Measurements from ENCODE around the gene ROBO1.

ROBO1 gene

GRCh38 chr3:79009861-79010260 lies 757.9 kb downstream of the ROBO1 start:
- DNase-seq (ENCODE audit: low read depth) = no peak
- H3K4me3 ChIP-seq (ENCODE audit: control insufficient read depth, low read depth, low read length) = no peak overlapping the region
- TF ChIP-seq, protein P1, sequence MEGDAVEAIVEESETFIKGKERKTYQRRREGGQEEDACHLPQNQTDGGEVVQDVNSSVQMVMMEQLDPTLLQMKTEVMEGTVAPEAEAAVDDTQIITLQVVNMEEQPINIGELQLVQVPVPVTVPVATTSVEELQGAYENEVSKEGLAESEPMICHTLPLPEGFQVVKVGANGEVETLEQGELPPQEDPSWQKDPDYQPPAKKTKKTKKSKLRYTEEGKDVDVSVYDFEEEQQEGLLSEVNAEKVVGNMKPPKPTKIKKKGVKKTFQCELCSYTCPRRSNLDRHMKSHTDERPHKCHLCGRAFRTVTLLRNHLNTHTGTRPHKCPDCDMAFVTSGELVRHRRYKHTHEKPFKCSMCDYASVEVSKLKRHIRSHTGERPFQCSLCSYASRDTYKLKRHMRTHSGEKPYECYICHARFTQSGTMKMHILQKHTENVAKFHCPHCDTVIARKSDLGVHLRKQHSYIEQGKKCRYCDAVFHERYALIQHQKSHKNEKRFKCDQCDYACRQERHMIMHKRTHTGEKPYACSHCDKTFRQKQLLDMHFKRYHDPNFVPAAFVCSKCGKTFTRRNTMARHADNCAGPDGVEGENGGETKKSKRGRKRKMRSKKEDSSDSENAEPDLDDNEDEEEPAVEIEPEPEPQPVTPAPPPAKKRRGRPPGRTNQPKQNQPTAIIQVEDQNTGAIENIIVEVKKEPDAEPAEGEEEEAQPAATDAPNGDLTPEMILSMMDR (conservative IDR thresholded peaks at IDR 0.05; ENCODE audit: control insufficient read depth, insufficient read depth, low read depth, low read length) = no peak

DNA sequence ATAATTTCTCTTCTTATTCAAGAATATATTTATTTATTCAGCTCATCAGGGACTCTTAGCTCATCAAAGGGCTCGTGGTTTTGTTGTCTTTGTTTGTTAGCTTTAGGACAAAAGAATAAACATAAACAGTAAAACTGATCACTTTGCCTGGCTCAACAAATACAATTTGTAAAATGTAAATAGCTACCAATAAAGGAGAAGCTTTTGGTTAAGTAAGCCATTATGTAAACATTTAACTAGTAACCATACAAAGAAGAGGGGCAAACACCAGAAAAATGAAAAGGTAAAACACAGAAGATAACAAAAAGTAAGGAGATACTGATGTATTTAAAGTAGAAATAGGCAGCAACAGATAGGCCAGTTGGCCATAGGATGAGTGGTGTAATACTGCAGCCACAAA lies 761.7 kb downstream of the ROBO1 start:
- TF ChIP-seq, protein P1 (conservative IDR thresholded peaks at IDR 0.05; ENCODE audit: control insufficient read depth, insufficient read depth, low read depth, low read length) = no peak
- no peak overlapping the region for H3K4me3 ChIP-seq (ENCODE audit: control insufficient read depth, low read depth, low read length)
- no peak for DNase-seq (ENCODE audit: low read depth)

GRCh38 chr3:79005084-79005483 lies 762.7 kb downstream of the ROBO1 start:
- DNase-seq (ENCODE audit: low read depth) = peak; percentile 86
- TF ChIP-seq, protein P1 (conservative IDR thresholded peaks at IDR 0.05; ENCODE audit: control insufficient read depth, insufficient read depth, low read depth, low read length) = no peak

GRCh38 chr3:79003994-79004393 lies 763.8 kb downstream of the ROBO1 start:
- TF ChIP-seq, protein P1 (conservative IDR thresholded peaks at IDR 0.05; ENCODE audit: control insufficient read depth, insufficient read depth, low read depth, low read length) = no peak
- no peak for DNase-seq (ENCODE audit: low read depth)
- H3K4me3 ChIP-seq (ENCODE audit: control insufficient read depth, low read depth, low read length) = no peak overlapping the region

More at GRCh38 chr3:79005084-79005483, 762.7 kb downstream of the ROBO1 start:
- no peak overlapping the region for H3K4me3 ChIP-seq (ENCODE audit: control insufficient read depth, low read depth, low read length)

GRCh38 chr3:79002465-79003372 lies 765.1 kb downstream of the ROBO1 start:
- DNase-seq (ENCODE audit: low read depth) = no peak
- TF ChIP-seq, protein P1 (conservative IDR thresholded peaks at IDR 0.05; ENCODE audit: control insufficient read depth, insufficient read depth, low read depth, low read length) = no peak

GRCh38 chr3:79001255-79001654 lies 766.5 kb downstream of the ROBO1 start:
- H3K4me3 ChIP-seq (ENCODE audit: control insufficient read depth, low read depth, low read length) = no peak overlapping the region
- no peak for DNase-seq (ENCODE audit: low read depth)
- TF ChIP-seq, protein P1 (conservative IDR thresholded peaks at IDR 0.05; ENCODE audit: control insufficient read depth, insufficient read depth, low read depth, low read length) = no peak

More at GRCh38 chr3:79002465-79003372, 765.1 kb downstream of the ROBO1 start:
- H3K4me3 ChIP-seq (ENCODE audit: control insufficient read depth, low read depth, low read length) = no peak overlapping the region
